Right lobe of liver (tissue), 6 donors: ENCODE data around the gene DCAKD. TPM values are rescaled to one million over a fixed set of nuclear protein-coding genes. Genes with fewer than 3 reads are reported as not detected.

Experiments used
- ATAC-seq, 4 donors: fragments of 200-7000 bp; cut with Tn5 transposase; one replicate each; pipeline ENCODE4 v1.9.1; 2020; ENCODE audit warnings: mild to moderate bottlenecking in 4 of 4, moderate library complexity in 4 of 4
- DNase-seq, 3 donors: peaks; one replicate each; pipeline ENCODE4 v3.0.0-alpha.2; 2020
- H3K27ac ChIP-seq, 3 donors: fragments of 200-600 bp; one replicate each; pipeline ENCODE4 v1.8.0; 2022
- H3K27me3 ChIP-seq, 2 donors: fragments of 200-600 bp; one replicate each; pipeline ENCODE4 v1.8.0; 2022
- H3K36me3 ChIP-seq, 4 donors: fragments of 200-600 bp; sonication (generic) in 1 of 4; one replicate each; pipeline versions ENCODE4 v1.5.1 to v1.8.0; 2017 to 2022; ENCODE audit warnings: control low read depth in 1 of 4
- H3K4me1 ChIP-seq, 4 donors: fragments of 200-600 bp; sonication (generic) in 1 of 4; one replicate each; pipeline versions ENCODE4 v1.5.1 to v1.8.0; 2017 to 2022; ENCODE audit warnings: control low read depth in 1 of 4
- H3K4me3 ChIP-seq, 3 donors: fragments of 200-600 bp; one replicate each; pipeline ENCODE4 v1.8.0; 2022
- H3K9me3 ChIP-seq, 4 donors: fragments of 200-600 bp; sonication (generic) in 1 of 4; one replicate each; pipeline versions ENCODE4 v1.5.1 to v1.8.0; 2017 to 2022; ENCODE audit warnings: control low read depth in 1 of 4
- CTCF ChIP-seq, 4 donors: fragments of 200-600 bp in 3 of 4; fragments of 450-650 bp in 1 of 4; IDR thresholded peaks; one replicate each; pipeline versions ENCODE4 v1.5.1 to v1.8.0; 2016 to 2022; ENCODE audit warnings: antibody characterized with exemption in 4 of 4, mild to moderate bottlenecking in 2 of 4
- POLR2A ChIP-seq: fragments of 450-650 bp; IDR thresholded peaks from one replicate; pipeline ENCODE4 v1.6.1; 2017; ENCODE audit warnings: antibody characterized with exemption, mild to moderate bottlenecking
- WGBS: methylation state at CpG from one replicate; pipeline ENCODE4 v1.1.6; 2018; ENCODE audit warnings: low coverage, low lambda C conversion rate; ENCODE audit not compliant: insufficient coverage; ENCODE audit errors: missing lambda C conversion rate; 5-methylcytosine and 5-hydroxymethylcytosine counted together
- intact Hi-C, 2 donors: fragments of 100-400 bp; cut with DNase I; formaldehyde crosslinking; loops; one replicate each; pipeline versions ENCODE4 v1.11.2 to v1.14.1; 2022
- total RNA-seq, 6 experiments: library from RNA; depleted of rRNA in 2 of 6; stranded (reverse); fragments of >200 nt in 2 of 6; fragmentation: NEBNext Ultra II Directional in 3 of 6; extraction: Animal tissue kit (Norgen Biotek cat#: 25700) in 3 of 6; gene quantifications; one replicate each; pipeline versions ENCODE4 v1.1.0 to v1.2.4, GENCODE V29; 2016 to 2023
- donor health status: DM: no; HTN: yes; CAD: no.
- donor health status: DM: no; HTN: no; CAD: no.
- donor health status: DM: no; HTN: no; CAD: no.
- donor health status: DM: no; HTN: yes; CAD: no.
- donor health status: DM: no; HTN: yes; CAD: no.

DCAKD gene
- total RNA-seq, 6 experiments from 2014 or later, result 13.2 to 20.6 (median 16.6) TPM

- 28% methylated on average over 7 of the region's 7 CpGs for WGBS
- H3K27me3 ChIP-seq, result no peaks in the 10 kb centered on the region
- H3K4me3 ChIP-seq, result no peak overlapping the region
- H3K4me1 ChIP-seq, result peaks cover 0 to 31% (median 12%) of the 10 kb centered on the region in 4 donors
- DNase-seq (no peak), ATAC-seq (peak; percentile 6 to 52 (median 28))
- no peaks in the 10 kb centered on the region for H3K9me3 ChIP-seq
- intact Hi-C loops, result no loop called here
- H3K36me3 ChIP-seq, result no peaks in the 10 kb centered on the region
- TF ChIP-seq POLR2A (no peak), CTCF (IDR thresholded peaks at IDR 0.05) (no peak)
- no peak overlapping the region for H3K27ac ChIP-seq
Observed at GRCh38 chr17:45016237-45016636, 35.2 kb downstream of the DCAKD start.

DNA sequence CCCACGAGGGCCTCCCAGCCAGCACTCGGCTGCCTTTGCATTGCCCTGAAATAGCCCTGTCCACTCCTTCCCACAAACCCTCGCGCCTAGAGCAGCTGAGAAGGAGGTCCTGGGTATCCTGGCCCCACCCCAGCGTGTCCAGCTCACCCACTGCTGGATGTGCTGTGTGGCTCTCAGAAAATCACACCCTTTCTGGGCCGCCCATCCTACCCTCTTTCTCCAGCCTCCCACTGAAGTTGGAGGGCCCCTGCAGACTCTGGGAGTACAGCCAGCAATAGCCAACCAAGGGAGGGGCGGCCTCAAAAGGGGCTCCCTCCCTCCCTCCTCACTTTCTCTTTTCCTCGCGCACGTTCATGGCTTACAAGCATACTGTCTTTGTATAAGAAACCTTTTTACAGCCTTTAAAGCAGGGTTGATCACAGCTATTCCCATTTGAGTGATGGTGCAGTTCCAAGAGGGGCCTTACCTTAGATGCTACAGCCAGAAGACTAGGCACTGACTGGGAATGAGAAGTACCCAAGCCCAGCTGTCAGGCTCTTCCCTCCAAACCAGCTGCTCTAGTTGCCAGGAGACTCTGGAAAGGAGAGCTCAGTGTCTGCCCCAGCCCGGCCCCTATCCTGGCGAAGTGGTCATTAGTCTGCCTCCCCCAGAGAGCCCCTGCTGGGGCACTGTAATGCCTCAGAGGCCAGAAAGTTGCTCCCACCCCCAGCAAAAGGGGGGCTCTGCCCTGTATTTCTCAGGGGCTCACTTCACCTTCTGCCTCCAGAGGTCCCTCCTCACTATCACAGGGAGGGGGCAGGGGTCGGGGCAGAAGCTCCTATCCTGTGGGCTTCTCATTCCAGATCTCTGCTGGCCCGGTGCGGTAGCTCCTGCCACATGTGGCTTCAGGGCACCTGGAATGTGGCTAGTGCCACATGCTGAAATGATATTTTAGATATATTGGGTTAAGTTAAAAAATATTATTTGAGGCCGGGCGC, 38.1 kb downstream of the DCAKD start:
- Histone ChIP-seq H3K9me3 (no peaks in the 10 kb centered on the region), H3K27me3 (no peaks in the 10 kb centered on the region), H3K4me1 (peaks cover 0 to 17% (median 10%) of the 10 kb centered on the region in 4 donors), H3K27ac (no peak overlapping the region), H3K36me3 (no peaks in the 10 kb centered on the region), H3K4me3 (no peak overlapping the region)
- no peak for TF ChIP-seq CTCF (IDR thresholded peaks at IDR 0.05)
- no peak for TF ChIP-seq POLR2A
- 66% methylated on average over 7 of the region's 17 CpGs for WGBS
- ATAC-seq, result no peak
- no peak for DNase-seq
- intact Hi-C loops, result no loop called here

- no peak for TF ChIP-seq POLR2A
- no peak for TF ChIP-seq CTCF (IDR thresholded peaks at IDR 0.05)
- H3K27me3 ChIP-seq, result no peaks in the 10 kb centered on the region
- no peak for DNase-seq
Observed at GRCh38 chr17:45011767-45012166, 39.7 kb downstream of the DCAKD start.

DNA sequence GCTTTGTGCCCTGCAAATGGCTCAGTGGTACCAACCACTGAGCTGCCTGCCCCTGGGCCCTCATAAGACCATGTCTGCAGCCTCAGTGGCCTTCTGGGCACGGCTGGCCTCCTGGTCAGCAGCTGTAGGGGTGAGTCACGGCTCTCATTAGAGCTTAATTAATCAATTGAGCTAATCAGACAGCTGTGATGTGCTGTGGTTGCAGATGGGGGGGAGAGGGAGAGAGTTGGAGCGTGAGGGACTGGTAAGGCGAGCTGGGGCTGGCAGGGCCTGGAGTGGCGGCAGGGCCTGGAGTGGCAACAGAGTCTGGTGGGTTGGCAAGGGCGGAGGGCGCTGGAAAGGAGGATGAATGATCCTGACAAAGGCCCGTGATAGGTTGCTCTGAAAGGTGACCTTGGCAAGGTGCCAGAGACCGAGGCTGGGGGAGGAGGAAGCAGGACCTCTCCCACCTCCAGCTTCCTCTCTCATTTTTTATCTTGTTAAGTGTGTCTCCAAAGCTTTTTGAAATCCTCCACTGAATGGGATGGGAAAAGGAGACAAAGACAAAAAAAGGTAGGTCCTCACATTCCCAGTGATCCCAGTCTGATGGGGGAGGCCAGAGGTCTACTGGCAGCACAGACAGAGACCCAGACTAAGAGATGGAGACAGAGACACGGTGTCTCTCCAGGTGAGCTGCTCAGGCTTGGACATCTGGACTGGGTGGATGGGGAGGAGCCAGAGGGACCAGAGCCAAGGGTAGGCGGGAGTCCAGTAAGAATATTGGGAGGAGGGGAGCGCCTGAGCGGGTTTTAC, 41.6 kb downstream of the DCAKD start:
- Histone ChIP-seq H3K4me3 (no peak overlapping the region), H3K27me3 (no peaks in the 10 kb centered on the region), H3K4me1 (no peaks in the 10 kb centered on the region), H3K9me3 (no peaks in the 10 kb centered on the region), H3K27ac (no peak overlapping the region), H3K36me3 (no peaks in the 10 kb centered on the region)
- DNase-seq, result no peak
- intact Hi-C loops, result no loop called here
- TF ChIP-seq POLR2A, result no peak
- no peak for TF ChIP-seq CTCF (IDR thresholded peaks at IDR 0.05)
- 90% methylated on average over 8 of the region's 13 CpGs for WGBS
- ATAC-seq, result peak in 1 of 4 donors; percentile 9

More at GRCh38 chr17:45011767-45012166, 39.7 kb downstream of the DCAKD start:
- intact Hi-C loops, result no loop called here
- H3K9me3 ChIP-seq, result no peaks in the 10 kb centered on the region
- ATAC-seq, result no peak
- 100% methylated on average over 1 of the region's 1 CpG for WGBS
- peaks cover 0 to 13% (median 8%) of the 10 kb centered on the region in 4 donors for H3K4me1 ChIP-seq
- no peak overlapping the region for H3K4me3 ChIP-seq
- H3K27ac ChIP-seq, result no peak overlapping the region
- H3K36me3 ChIP-seq, result no peaks in the 10 kb centered on the region
